Measurements from ENCODE around the gene PMEL.

The PMEL gene

DNA sequence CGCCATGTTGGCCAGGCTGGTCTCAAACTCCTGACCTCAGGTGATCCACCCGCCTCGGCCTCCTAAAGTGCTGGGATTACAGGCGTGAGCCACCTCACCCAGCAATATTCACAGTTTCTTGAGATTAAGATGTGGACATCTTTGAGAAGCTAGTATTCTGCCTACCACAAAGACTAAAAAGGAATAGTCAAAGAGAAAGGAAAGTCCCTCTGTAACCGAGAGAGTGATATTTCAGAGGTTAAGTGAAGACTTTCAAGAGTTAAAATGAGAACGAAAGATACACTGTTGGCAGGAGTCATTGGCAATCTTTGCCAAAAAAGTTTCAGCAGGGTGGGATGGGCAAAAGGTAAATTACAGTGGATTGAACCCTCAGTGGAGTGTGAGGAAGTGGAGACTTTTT, 19.3 kb downstream of the PMEL start:
- no peak for DNase-seq (ENCODE audit: insufficient read length, low spot score)
- no peak for FAIRE-seq

GRCh38 chr12:55942577-55943136, 23.2 kb downstream of the PMEL start:
- DNase-seq (ENCODE audit: insufficient read length, low spot score) (no peak), FAIRE-seq (no peak)

- FAIRE-seq (no peak), DNase-seq (ENCODE audit: insufficient read length, low spot score) (no peak)
These were observed 23.8 kb downstream of the PMEL start for GRCh38 chr12:55942055-55942454.

DNA sequence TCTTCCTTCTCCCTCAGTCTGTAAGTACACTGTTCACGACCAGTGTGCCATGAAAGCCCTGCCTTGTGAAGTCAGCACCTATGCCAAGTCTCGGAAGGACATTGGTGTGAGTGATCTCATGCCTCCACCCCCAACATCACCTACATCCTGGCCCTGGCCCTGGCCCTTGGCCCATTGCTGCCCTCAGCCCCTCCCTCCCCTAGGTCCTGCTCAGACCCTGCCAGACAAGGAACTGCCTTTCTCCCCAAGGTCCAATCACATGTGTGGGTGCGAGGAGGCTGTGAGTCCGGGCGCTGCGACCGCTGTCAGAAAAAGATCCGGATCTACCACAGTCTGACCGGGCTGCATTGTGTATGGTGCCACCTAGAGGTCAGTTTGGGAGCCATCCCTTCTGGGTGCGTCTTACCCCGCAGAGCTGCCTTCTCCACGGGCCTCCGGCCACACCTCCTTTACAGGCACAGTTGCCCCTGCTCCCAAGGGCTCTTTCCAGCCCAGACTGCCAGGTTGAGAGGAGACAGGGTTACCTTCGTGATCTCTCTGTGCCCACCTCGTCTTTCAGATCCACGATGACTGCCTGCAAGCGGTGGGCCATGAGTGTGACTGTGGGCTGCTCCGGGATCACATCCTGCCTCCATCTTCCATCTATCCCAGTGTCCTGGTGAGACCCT, 25.6 kb downstream of the PMEL start:
- FAIRE-seq: peak; percentile 60
- DNase-seq (ENCODE audit: insufficient read length, low spot score): peak; percentile 87

- DNase-seq (ENCODE audit: insufficient read length, low spot score) (no peak), FAIRE-seq (no peak)
These were observed 26.9 kb downstream of the PMEL start for GRCh38 chr12:55938826-55939501.

- DNase-seq (ENCODE audit: insufficient read length, low spot score) (no peak), FAIRE-seq (no peak)
These were observed 27.9 kb downstream of the PMEL start for GRCh38 chr12:55937981-55938380.

GRCh38 chr12:55935738-55936151, 30.1 kb downstream of the PMEL start:
- DNase-seq (ENCODE audit: insufficient read length, low spot score): no peak
- no peak for FAIRE-seq

DNA sequence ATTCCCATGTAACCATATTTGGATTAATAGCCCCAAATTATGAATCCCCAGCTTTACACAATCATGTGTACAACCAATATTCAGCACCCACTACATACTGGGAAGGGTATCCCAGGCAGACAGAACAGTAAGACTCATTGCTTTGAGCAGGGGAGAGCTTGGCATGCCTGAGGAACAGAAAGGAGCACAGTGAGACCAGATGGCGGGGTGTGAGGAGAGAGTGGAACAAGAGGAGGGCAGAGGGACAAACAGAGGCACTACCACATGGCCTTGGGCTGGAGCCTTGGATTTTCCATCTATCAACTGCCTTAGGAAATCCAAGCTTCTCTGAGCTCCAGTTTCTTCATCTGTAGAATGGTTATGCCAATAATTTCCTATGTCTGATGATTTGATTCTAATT, 31.1 kb downstream of the PMEL start:
- DNase-seq (ENCODE audit: insufficient read length, low spot score): no peak
- FAIRE-seq: no peak

- FAIRE-seq (no peak), DNase-seq (ENCODE audit: insufficient read length, low spot score) (no peak)
These were observed 31.8 kb downstream of the PMEL start for GRCh38 chr12:55933799-55934742.

- FAIRE-seq: no peak
- DNase-seq (ENCODE audit: insufficient read length, low spot score): peak; percentile 72
These were observed 32.6 kb downstream of the PMEL start for GRCh38 chr12:55933169-55933798.

GRCh38 chr12:55932551-55932910, 33.3 kb downstream of the PMEL start:
- FAIRE-seq: no peak

DNA sequence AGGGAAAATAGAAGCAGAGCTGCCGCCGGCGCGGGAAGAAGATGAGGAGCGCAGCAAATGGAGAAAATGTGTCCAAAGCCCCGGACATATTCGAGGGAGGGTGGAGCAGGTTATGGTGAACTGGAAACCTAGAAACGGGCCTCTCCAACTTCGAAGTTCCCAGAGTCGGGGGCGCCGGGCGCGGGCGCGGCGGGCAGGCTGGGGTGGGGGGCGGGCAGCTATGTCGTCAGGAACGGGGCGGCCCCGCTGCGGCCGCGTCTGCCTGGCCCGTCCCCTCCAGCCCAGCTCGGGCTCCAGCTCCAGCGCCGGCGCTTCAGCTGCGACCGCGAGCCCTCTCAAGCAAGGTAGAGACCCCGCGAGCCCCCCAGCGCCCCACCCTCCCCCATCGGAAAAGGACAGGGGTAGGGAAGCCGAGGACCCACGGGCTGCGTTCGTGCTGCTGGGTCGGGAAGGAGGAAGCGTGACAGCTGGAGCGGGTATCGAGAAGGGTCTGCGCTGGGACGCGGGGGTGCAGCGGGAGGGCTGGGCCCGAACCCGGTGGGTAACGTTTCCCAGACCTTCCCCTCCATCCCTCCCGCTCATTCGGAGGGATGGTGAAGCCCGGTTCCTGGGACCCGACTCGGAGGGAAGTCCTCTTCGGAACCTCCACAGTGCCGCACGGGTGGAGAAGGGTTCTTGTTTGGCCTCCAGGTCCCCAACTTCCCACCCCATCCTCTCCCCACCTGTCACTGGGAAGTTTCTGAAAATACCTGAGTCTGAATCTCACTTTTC, 33.9 kb downstream of the PMEL start:
- DNase-seq (ENCODE audit: insufficient read length, low spot score) (peak; percentile 35), FAIRE-seq (no peak)

More at GRCh38 chr12:55932551-55932910, 33.3 kb downstream of the PMEL start:
- DNase-seq (ENCODE audit: insufficient read length, low spot score): no peak

GRCh38 chr12:55931317-55931779, 34.5 kb downstream of the PMEL start:
- FAIRE-seq: no peak
- DNase-seq (ENCODE audit: insufficient read length, low spot score): no peak

DNA sequence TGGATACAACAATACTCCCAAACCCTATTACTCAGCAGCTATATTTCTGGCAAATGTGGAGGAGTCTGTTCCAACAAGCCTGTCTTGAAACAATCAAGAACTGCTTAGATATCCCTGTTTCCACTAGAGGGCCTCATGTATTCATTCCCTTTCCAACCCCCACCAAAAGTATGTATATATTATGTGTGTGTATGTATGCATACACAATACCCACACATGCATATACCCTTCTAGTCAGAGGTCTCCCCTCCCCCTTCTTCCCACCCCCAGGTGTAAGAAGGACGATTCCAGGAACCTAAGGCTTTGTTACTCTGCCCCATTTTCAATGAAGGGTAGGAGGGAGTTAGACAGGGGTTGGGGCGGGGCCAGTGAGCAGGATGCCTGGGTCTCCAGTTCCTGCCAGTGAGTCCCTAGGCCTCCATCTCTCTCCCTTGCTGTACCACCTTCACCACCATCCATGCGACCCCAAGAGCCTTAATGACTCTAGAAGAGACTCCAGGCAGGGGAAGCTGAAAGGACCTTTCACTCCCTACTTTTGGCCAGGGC, 35.0 kb downstream of the PMEL start, which contains the start of gene DGKA:
TSS of gene DGKA (plus strand) at position 392 of the 546 bp plus-strand sequence. CDS start 5,342 bp downstream, outside the sequence.
- FAIRE-seq: no peak

DNA sequence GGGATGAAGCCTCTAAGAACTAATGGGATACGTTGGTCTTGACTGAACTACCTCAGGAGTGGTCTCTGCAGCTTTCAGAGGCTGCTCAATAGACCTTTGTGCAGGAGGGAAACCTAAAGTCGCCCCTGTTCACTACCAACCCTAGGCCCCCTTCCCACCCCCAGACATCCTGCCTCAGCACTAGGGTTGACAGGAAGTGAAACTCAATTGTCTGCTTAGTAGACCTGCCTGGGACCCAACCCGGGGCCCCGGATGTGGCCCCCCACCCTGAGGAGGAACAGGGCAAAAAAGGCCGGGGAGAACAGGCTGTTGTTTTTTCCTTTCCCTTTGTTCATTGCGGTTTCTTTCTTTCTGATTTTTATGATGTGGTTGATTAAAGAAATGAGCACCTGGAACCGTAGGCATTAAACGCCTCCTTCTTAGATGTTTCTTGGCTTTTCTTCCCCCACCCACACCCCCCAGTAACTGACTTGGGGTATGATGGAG, 36.5 kb downstream of the PMEL start:
- FAIRE-seq (no peak), DNase-seq (ENCODE audit: insufficient read length, low spot score) (no peak)

More for the DNA sequence above, 35.0 kb downstream of the PMEL start, which contains the start of gene DGKA:
- peak; percentile 57 for DNase-seq (ENCODE audit: insufficient read length, low spot score)

DNA sequence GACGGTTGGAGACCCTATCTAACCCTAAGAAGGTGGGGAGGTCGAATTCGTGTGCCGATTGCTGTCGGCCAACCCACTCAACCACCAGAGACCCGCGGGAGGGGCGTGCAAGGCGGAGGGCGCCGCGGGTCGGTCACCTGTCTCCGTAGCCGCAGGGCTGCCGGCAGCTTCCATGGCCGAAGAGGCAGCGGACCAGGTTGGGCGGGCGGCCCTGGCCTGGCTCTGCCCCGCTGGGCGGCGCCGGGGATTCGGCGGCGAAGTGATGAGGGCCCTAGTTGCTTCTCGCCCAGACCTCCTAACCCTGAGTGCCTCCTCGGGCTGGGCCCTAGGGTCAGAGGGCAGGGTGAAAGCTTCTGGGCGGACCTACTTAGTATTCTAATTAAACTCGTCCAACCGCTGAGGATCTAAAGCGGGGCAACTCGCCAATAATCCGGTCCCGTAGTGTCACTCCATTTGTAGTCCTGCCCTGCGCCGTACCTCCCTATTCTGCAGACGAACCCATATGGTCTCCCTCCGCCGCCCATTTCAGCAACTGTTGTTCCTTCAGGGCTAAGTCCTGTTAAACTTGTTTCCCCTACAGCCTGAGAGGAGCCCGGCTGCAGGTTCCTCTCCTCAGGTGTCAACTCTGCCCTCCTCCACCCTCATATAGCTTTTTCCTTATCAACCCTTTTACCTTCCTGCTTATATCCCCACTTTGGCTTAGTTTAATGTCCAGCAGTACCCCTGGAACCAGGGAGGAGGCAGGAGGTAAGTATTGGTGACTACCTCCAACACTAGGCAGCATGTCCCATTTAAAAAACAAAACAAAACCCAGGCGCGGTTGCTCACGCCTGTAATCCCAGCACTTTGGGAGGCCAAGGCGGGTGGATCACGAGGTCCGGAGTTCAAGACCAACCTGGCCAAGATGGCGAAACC, 38.0 kb downstream of the PMEL start, which contains the start of gene PYM1:
TSS of gene PYM1 (minus strand) at position 307 of the 915 bp plus-strand sequence. CDS start at position 174, 133 bp downstream.
- FAIRE-seq: no peak

GRCh38 chr12:55926738-55927587, 38.9 kb downstream of the PMEL start:
- FAIRE-seq: peak; percentile 60
- peak; percentile 93 for DNase-seq (ENCODE audit: insufficient read length, low spot score)

More for the DNA sequence above, 38.0 kb downstream of the PMEL start, which contains the start of gene PYM1:
- no peak for DNase-seq (ENCODE audit: insufficient read length, low spot score)

Measured in HTR-8/SVneo (cell line).